HepG2 (cell line): ENCODE results near the gene AGER. TPM values are rescaled to one million over a fixed set of nuclear protein-coding genes. Genes with fewer than 3 reads are reported as not detected.

ENCODE experiments used
- ASH2L ChIP-seq: fragments of 300-600, 200-600 bp; sonication (generic); IDR thresholded peaks from 2 replicates; pipeline ENCODE4 v1.7.0; 2017; ENCODE audit warnings: low read depth, mild to moderate bottlenecking, moderate library complexity, mixed read lengths, low read length; ENCODE audit not compliant: insufficient read length
- HHEX ChIP-seq: IDR thresholded peaks from 2 replicates; pipeline ENCODE4 v1.6.1; 2016; ENCODE audit warnings: control low read depth
- ISX ChIP-seq: sonication (generic); formaldehyde crosslinking; conservative IDR thresholded peaks from 2 replicates; pipeline ENCODE4 v1.5.0; 2020; ENCODE audit warnings: missing genetic modification reagents
- KLF15 ChIP-seq: sonication (generic); formaldehyde crosslinking; IDR thresholded peaks from 2 replicates; pipeline ENCODE4 v1.8.1; 2023; ENCODE audit warnings: borderline replicate concordance, mild to moderate bottlenecking, inconsistent platforms, missing genetic modification reagents, mixed read lengths
- KMT2A ChIP-seq: sonication (generic); formaldehyde crosslinking; IDR thresholded peaks from 2 replicates; pipeline ENCODE4 v1.4.0; 2020; ENCODE audit warnings: missing genetic modification reagents
- LCORL ChIP-seq, 2 experiments: fragments of 450-650 bp in 1 of 2; sonication (generic) in 1 of 2; formaldehyde crosslinking in 1 of 2; IDR thresholded peaks; 2 replicates each; pipeline versions ENCODE4 v1.5.0 to v1.6.1; 2017 to 2020; ENCODE audit warnings: antibody characterized with exemption in 1 of 2, missing genetic modification reagents in 1 of 2
- NFRKB ChIP-seq: fragments of 450-650 bp; IDR thresholded peaks from 2 replicates; pipeline ENCODE4 v1.6.1; 2017
- NR3C1 ChIP-seq: sonication (generic); formaldehyde crosslinking; IDR thresholded peaks from 2 replicates; pipeline ENCODE4 v1.4.0; 2020; ENCODE audit warnings: missing genetic modification reagents
- RAD21 ChIP-seq: fragments of 450-650 bp; formaldehyde crosslinking; IDR thresholded peaks from 2 replicates; pipeline ENCODE4 v1.5.0; 2020; ENCODE audit warnings: mild to moderate bottlenecking
- SAFB2 ChIP-seq: sonication (generic); formaldehyde crosslinking; IDR thresholded peaks from 2 replicates; pipeline ENCODE4 v1.5.1; 2020; ENCODE audit warnings: missing genetic modification reagents, low read depth, mild to moderate bottlenecking, borderline replicate concordance
- SIN3B ChIP-seq: fragments of 150-350 bp; IDR thresholded peaks from 2 replicates; pipeline ENCODE4 v1.6.1; 2014; ENCODE audit warnings: low read length
- SIX1 ChIP-seq: sonication (generic); formaldehyde crosslinking; IDR thresholded peaks from 2 replicates; pipeline ENCODE4 v1.4.0; 2020; ENCODE audit warnings: missing genetic modification reagents, borderline replicate concordance
- SNAPC5 ChIP-seq: sonication (generic); formaldehyde crosslinking; IDR thresholded peaks from 2 replicates; pipeline ENCODE4 v1.8.1; 2023; ENCODE audit warnings: mild to moderate bottlenecking, missing genetic modification reagents, borderline replicate concordance
- TARDBP ChIP-seq: sonication (generic); formaldehyde crosslinking; IDR thresholded peaks from 2 replicates; pipeline ENCODE4 v1.8.0; 2022; ENCODE audit warnings: mild to moderate bottlenecking, missing genetic modification reagents
- TEAD2 ChIP-seq: sonication (generic); formaldehyde crosslinking; IDR thresholded peaks from 2 replicates; pipeline ENCODE4 v1.9.0; 2021; ENCODE audit warnings: missing genetic modification reagents
- TOE1 ChIP-seq: sonication (generic); formaldehyde crosslinking; IDR thresholded peaks from 2 replicates; pipeline ENCODE4 v1.4.0; 2020; ENCODE audit warnings: mild to moderate bottlenecking, missing genetic modification reagents
- ZFP90 ChIP-seq: sonication (generic); formaldehyde crosslinking; IDR thresholded peaks from 2 replicates; pipeline ENCODE4 v1.8.0; 2022; ENCODE audit warnings: missing genetic modification reagents, mild to moderate bottlenecking, inconsistent platforms, borderline replicate concordance
- ZMAT3 ChIP-seq: sonication (generic); formaldehyde crosslinking; conservative IDR thresholded peaks from 2 replicates; pipeline ENCODE4 v1.7.0; 2021; ENCODE audit warnings: missing genetic modification reagents
- ZNF235 ChIP-seq: sonication (generic); formaldehyde crosslinking; IDR thresholded peaks from 2 replicates; pipeline ENCODE4 v1.8.1; 2023; ENCODE audit warnings: mild to moderate bottlenecking, missing genetic modification reagents, borderline replicate concordance
- ZNF563 ChIP-seq: sonication (generic); formaldehyde crosslinking; IDR thresholded peaks from 2 replicates; pipeline ENCODE4 v1.8.0; 2022; ENCODE audit warnings: mild to moderate bottlenecking, moderate library complexity, missing genetic modification reagents
- ZNF598 ChIP-seq: sonication (generic); formaldehyde crosslinking; IDR thresholded peaks from 2 replicates; pipeline ENCODE4 v1.5.1; 2020; ENCODE audit warnings: mild to moderate bottlenecking, missing genetic modification reagents, borderline replicate concordance
- ZNF614 ChIP-seq: IDR thresholded peaks from 2 replicates; pipeline ENCODE4 v1.6.1; 2018; ENCODE audit warnings: missing biosample characterization, missing genetic modification reagents, inconsistent platforms, borderline replicate concordance
- ZNF761 ChIP-seq: sonication (generic); formaldehyde crosslinking; conservative IDR thresholded peaks from 2 replicates; pipeline ENCODE4 v1.4.0; 2020; ENCODE audit warnings: mild to moderate bottlenecking, missing genetic modification reagents
- ZNF780A ChIP-seq: sonication (generic); formaldehyde crosslinking; IDR thresholded peaks from 2 replicates; pipeline ENCODE4 v1.8.0; 2022; ENCODE audit warnings: mild to moderate bottlenecking, missing genetic modification reagents, moderate library complexity
- polyA plus RNA-seq, 8 experiments: library from polyadenylated mRNA; depleted of rRNA in 3 of 8; stranded (reverse) in 7 of 8; unstranded in 1 of 8; fragments of >200 nt; fragmentation: Illumina TruSeq in 4 of 8; extraction: Trizol in 4 of 8; gene quantifications; 2 replicates each; pipeline versions ENCODE4 v1.2.1 to v1.2.3, GENCODE V29; 2011 to 2016; ENCODE audit warnings: low read depth in 4 of 8, missing spikeins in 1 of 8, mixed read lengths in 1 of 8; ENCODE audit not compliant: insufficient read depth in 1 of 8
- total RNA-seq, 5 experiments: library from RNA; depleted of rRNA; stranded (reverse); fragments of >200 nt; fragmentation: Illumina TruSeq; extraction: Trizol; gene quantifications; 2 replicates each; pipeline ENCODE4 v1.2.3, GENCODE V29; 2016; ENCODE audit warnings: low read depth in 1 of 5

The AGER gene
- total and polyA plus RNA-seq, 2 of the 13 experiments (the other 11 are each of a cell fraction or from before 2014, with no cell fraction given): 1.9 to 5.1 TPM

DNA sequence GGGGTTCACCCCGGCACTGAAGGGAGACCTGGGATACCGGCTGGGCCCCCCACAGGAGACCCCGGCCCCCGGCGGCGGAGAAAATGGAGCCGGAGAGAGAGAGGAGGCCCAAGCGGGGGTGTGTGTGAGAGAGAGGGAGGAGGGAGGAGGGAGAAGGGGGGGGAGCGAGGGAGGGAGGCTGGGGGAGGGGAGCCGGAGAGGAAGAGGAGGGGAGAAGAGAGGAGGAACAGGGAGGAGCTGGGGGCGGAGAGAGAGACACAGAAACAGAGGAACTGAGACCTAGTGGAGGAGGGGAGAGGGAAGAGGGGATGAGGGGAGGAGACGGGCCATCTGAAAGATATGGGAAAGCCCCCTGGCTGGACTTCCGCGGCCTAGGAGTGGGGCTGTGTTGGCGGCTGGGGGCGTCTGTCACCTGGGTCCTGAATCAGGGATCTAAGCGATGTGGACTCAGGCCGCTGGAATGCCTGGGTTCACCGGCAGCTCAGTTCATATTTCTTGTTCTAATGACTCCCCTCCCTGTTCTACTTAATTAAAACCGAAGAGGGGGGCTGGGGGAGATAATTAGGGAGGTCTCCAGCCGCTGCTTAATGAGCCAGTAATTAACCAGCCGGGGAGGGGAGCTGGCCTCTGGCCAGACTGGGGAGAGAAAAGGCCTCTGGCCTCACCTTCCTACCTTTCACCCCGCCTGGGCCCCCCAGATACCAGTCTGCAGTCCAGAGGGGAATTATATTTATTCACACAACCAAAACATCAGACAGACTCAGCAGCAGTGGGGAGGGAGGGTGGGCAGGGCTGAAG lies 6.2 kb upstream of the AGER start, which contains the start of gene PBX2 (continued):
- TF ChIP-seq KLF15 (no peak), NR3C1 (CRISPR knock-in tag) (no peak), TEAD2 (no peak), SIX1 (CRISPR knock-in tag) (peak; percentile 41; the same call in 1 of the 2 replicates), SNAPC5 (CRISPR knock-in tag) (no peak), ZMAT3 (CRISPR knock-in tag) (0 out of 2 replicates have a peak, but pooled peaks have one; percentile 47), TARDBP (CRISPR knock-in tag) (0 out of 2 replicates have a peak, but pooled peaks have one; percentile 20), ZNF780A (CRISPR knock-in tag) (no peak), SAFB2 (CRISPR knock-in tag) (no peak), KMT2A (CRISPR knock-in tag) (no peak; the same call in 1 of the 2 replicates), SIN3B (no peak), ZNF614 (CRISPR knock-in tag) (no peak; the same call in 1 of the 2 replicates), RAD21 (CRISPR knock-in tag) (no peak), ZFP90 (no peak), ZNF563 (CRISPR knock-in tag) (no peak), HHEX (no peak), ISX (CRISPR knock-in tag) (no peak), ZNF235 (CRISPR knock-in tag) (no peak), ZNF761 (CRISPR knock-in tag) (0 out of 2 replicates have a peak, but pooled peaks have one; percentile 47), NFRKB (no peak), TOE1 (CRISPR knock-in tag) (no peak), ASH2L (no peak), LCORL (IDR thresholded peaks at IDR 0.05) (no peak), LCORL (CRISPR knock-in tag; IDR thresholded peaks at IDR 0.05) (0 out of 2 replicates have a peak, but pooled peaks have one; percentile 39), ZNF598 (no peak)
